Measurements from ENCODE around the gene SBF1. TPM values are rescaled to one million over a fixed set of nuclear protein-coding genes. Genes with fewer than 3 reads are reported as not detected.

SBF1 gene
- 100 to 1,000 TPM in 3 of 4 donors, 10 to 100 TPM in 1; 80.0 to 227 (median 128) TPM for total RNA-seq

- intact Hi-C loops (cut with DNase I), result no loop called here
- H3K4me1 ChIP-seq, result peaks cover 49 to 52% of the 10 kb centered on the region in 2 donors
- H3K4me3 ChIP-seq (replicated peaks in 1 of 3), result peak within 1 kb of the TSS; percentile 49 to 96 (median 79)
- H3K27ac ChIP-seq, result peak within 1 kb of the TSS; percentile 82 to 95 (median 85)
- peak; percentile 95 for DNase-seq
- TF ChIP-seq POLR2A (IDR thresholded peaks at IDR 0.05) (peak; percentile 94 to 98), CTCF (IDR thresholded peaks at IDR 0.05) (no peak)
- WGBS, 2 donors, result 8 to 38% methylated on average over 5 to 25 of the region's 97 CpGs
- H3K27me3 ChIP-seq, result no peaks in the 10 kb centered on the region
- H3K36me3 ChIP-seq, result no peaks in the 10 kb centered on the region
- H3K9me3 ChIP-seq, result no peaks in the 10 kb centered on the region
These were observed at the start of gene SBF1 for GRCh38 chr22:50474710-50475651. SBF1 (minus strand) TSS chr22:50475035; CDS start chr22:50474840, 195 bp downstream.

- Histone ChIP-seq H3K4me3 (replicated peaks in 1 of 3) (peak overlapping the region in 1 of 3 donors; percentile 83), H3K9me3 (no peaks in the 10 kb centered on the region), H3K27ac (no peak overlapping the region), H3K4me1 (peaks cover 13 to 22% of the 10 kb centered on the region in 2 donors), H3K36me3 (peaks cover 21 to 29% of the 10 kb centered on the region in 2 donors), H3K27me3 (no peaks in the 10 kb centered on the region)
- intact Hi-C loops (cut with DNase I), result loop anchor here (5.0 kb wide), 1 partner anchor 58 kb away; the partner anchor contains the start of gene CHKB
- 83 to 91% methylated on average over 5 to 14 of the region's 25 CpGs for WGBS, 2 donors
- no peak for TF ChIP-seq POLR2A (IDR thresholded peaks at IDR 0.05)
- no peak for TF ChIP-seq CTCF (IDR thresholded peaks at IDR 0.05)
- no peak for DNase-seq
These were observed 49.2 kb upstream of the SBF1 start for GRCh38 chr22:50523806-50524675.

GRCh38 chr22:50523458-50523805 is 48.6 kb upstream of the SBF1 start:
- peaks cover 21 to 30% of the 10 kb centered on the region in 2 donors for H3K36me3 ChIP-seq
- intact Hi-C loops (cut with DNase I), result loop anchor here (5.0 kb wide), 1 partner anchor 59 kb away; the partner anchor contains the start of gene CHKB
- H3K9me3 ChIP-seq, result no peaks in the 10 kb centered on the region
- no peak for DNase-seq
- no peaks in the 10 kb centered on the region for H3K27me3 ChIP-seq
- TF ChIP-seq POLR2A (IDR thresholded peaks at IDR 0.05) (no peak), CTCF (IDR thresholded peaks at IDR 0.05) (no peak)
- no peak overlapping the region for H3K4me3 ChIP-seq (replicated peaks in 1 of 3)
- H3K4me1 ChIP-seq, result peaks cover 13 to 22% of the 10 kb centered on the region in 2 donors
- 90 to 92% methylated on average over 14 to 16 of the region's 16 CpGs for WGBS, 2 donors
- no peak overlapping the region for H3K27ac ChIP-seq

GRCh38 chr22:50522806-50523438 is 48.1 kb upstream of the SBF1 start:
- H3K27me3 ChIP-seq, result no peaks in the 10 kb centered on the region
- no peaks in the 10 kb centered on the region for H3K9me3 ChIP-seq
- no peak for DNase-seq
- 71 to 90% methylated on average over 6 to 16 of the region's 22 CpGs for WGBS, 2 donors
- H3K27ac ChIP-seq, result no peak overlapping the region
- intact Hi-C loops (cut with DNase I), result loop anchor here (5.0 kb wide), 1 partner anchor 59 kb away; the partner anchor contains the start of gene CHKB
- H3K4me1 ChIP-seq, result peaks cover 13 to 22% of the 10 kb centered on the region in 2 donors
- no peak for TF ChIP-seq POLR2A (IDR thresholded peaks at IDR 0.05)
- no peak for TF ChIP-seq CTCF (IDR thresholded peaks at IDR 0.05)
- no peak overlapping the region for H3K4me3 ChIP-seq (replicated peaks in 1 of 3)
- H3K36me3 ChIP-seq, result peaks cover 23 to 34% of the 10 kb centered on the region in 2 donors
